BLaER1 (cell line): ENCODE results near the gene SCNN1B.
"Not testable (repeated sequence)": the region's sequence is repeated elsewhere in the genome, so short reads cannot be mapped to it uniquely, and the experiment has no call there.

ENCODE experiments used
- H3K27ac ChIP-seq: shearing (Covaris generic); formaldehyde crosslinking; 2 replicates; pipeline ENCODE4 v1.8.1; 2022
- H3K27me3 ChIP-seq: shearing (Covaris generic); formaldehyde crosslinking; 2 replicates; pipeline ENCODE4 v1.8.1; 2022
- H3K36me3 ChIP-seq: shearing (Covaris generic); formaldehyde crosslinking; 2 replicates; pipeline ENCODE4 v1.8.1; 2022
- H3K4me1 ChIP-seq: shearing (Covaris generic); formaldehyde crosslinking; 2 replicates; pipeline ENCODE4 v1.8.1; 2022
- H3K4me2 ChIP-seq: shearing (Covaris generic); formaldehyde crosslinking; 2 replicates; pipeline ENCODE4 v1.8.1; 2022
- H3K4me3 ChIP-seq: shearing (Covaris generic); formaldehyde crosslinking; 2 replicates; pipeline ENCODE4 v1.8.1; 2022
- H3K9ac ChIP-seq: shearing (Covaris generic); formaldehyde crosslinking; 2 replicates; pipeline ENCODE4 v1.8.1; 2022
- H3K9me3 ChIP-seq: shearing (Covaris generic); formaldehyde crosslinking; 2 replicates; pipeline ENCODE4 v1.8.1; 2022
- H4K20me1 ChIP-seq: shearing (Covaris generic); formaldehyde crosslinking; 2 replicates; pipeline ENCODE4 v1.8.1; 2022
- Cebpa-rat ChIP-seq: shearing (Covaris generic); IDR thresholded peaks from 2 replicates; pipeline ENCODE4 v1.8.1; 2022

Gene SCNN1B

DNA sequence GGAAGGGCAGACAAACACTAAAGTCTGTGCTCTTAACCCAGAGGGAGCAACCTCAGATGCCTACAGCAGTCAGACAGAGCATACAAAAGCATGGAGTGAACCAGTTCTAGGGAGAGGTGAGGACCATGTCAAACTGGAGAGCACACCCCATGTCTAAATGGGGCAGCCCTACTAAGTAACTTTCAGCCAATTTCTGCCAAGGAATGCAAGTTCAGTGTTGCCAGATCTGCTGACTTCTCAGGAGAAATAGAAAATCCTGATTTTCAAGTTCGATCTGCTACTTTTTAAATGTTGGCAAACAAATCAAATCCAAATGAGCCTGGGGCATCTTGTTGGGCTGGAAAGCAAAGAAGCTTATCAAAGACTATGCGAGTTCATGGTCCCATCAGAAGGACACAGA is 17.5 kb upstream of the SCNN1B start:
- no peaks in the 10 kb centered on the region for H3K9me3 ChIP-seq
- no peaks in the 10 kb centered on the region for H3K36me3 ChIP-seq
- no peak overlapping the region for H3K4me2 ChIP-seq
- no peaks in the 10 kb centered on the region for H4K20me1 ChIP-seq
- TF ChIP-seq Cebpa-rat = no peak
- no peak overlapping the region for H3K4me3 ChIP-seq
- no peaks in the 10 kb centered on the region for H3K27me3 ChIP-seq
- no peak overlapping the region for H3K9ac ChIP-seq
- no peak overlapping the region for H3K27ac ChIP-seq
- peaks cover 12% of the 10 kb centered on the region for H3K4me1 ChIP-seq

DNA sequence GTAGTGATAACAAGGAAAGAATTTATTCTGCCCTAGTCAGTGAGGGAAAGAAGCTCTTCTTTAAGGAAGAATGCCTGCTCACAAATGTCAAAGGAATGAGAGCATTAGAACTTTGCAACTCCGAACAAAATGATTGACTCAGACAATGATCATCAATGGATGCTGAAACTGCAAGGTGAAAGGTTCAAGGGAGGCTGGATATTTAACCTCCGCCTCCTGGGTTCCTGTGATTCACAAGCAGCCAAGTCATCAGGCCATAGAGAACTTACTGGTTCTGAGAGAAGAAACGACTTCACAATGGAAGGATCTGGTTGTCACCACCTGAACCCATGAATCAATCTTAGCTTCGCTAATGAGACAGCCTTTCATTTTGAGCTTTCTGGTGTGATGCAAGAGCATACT is 16.0 kb upstream of the SCNN1B start:
- H3K9me3 ChIP-seq = no peaks in the 10 kb centered on the region
- H3K27me3 ChIP-seq = no peaks in the 10 kb centered on the region
- no peaks in the 10 kb centered on the region; the same call in 1 of the 2 replicates for H3K4me1 ChIP-seq
- no peak overlapping the region for H3K4me2 ChIP-seq
- no peak overlapping the region for H3K4me3 ChIP-seq
- TF ChIP-seq Cebpa-rat = no peak
- H3K36me3 ChIP-seq = no peaks in the 10 kb centered on the region
- H3K9ac ChIP-seq = no peak overlapping the region
- H3K27ac ChIP-seq = no peak overlapping the region
- no peaks in the 10 kb centered on the region for H4K20me1 ChIP-seq

DNA sequence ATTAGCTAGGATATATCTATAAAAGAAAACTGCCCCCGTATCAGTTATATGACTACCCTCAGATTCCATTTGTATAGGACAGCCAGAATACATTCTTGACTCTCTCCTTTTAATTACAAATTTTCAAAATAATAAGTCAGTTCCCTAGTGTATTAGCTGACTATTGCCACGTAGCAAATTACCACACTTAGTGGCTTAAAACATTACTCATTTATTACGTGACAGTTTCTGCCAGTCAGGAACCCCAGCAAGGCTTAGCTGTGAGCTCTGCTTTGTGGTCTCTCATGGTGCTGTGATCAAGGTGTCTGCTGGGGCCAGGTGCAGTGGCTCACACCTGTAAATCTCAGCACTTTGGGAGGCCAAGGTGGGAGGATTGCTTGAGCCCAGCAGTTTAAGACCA is 13.9 kb upstream of the SCNN1B start:
- no peaks in the 10 kb centered on the region for H4K20me1 ChIP-seq
- H3K27me3 ChIP-seq = no peaks in the 10 kb centered on the region
- no peak for TF ChIP-seq Cebpa-rat
- no peak overlapping the region for H3K27ac ChIP-seq
- H3K4me3 ChIP-seq = no peak overlapping the region
- H3K36me3 ChIP-seq = no peaks in the 10 kb centered on the region
- no peaks in the 10 kb centered on the region for H3K9me3 ChIP-seq
- no peak overlapping the region for H3K4me2 ChIP-seq
- no peak overlapping the region for H3K9ac ChIP-seq
- no peaks in the 10 kb centered on the region; the same call in 1 of the 2 replicates for H3K4me1 ChIP-seq

DNA sequence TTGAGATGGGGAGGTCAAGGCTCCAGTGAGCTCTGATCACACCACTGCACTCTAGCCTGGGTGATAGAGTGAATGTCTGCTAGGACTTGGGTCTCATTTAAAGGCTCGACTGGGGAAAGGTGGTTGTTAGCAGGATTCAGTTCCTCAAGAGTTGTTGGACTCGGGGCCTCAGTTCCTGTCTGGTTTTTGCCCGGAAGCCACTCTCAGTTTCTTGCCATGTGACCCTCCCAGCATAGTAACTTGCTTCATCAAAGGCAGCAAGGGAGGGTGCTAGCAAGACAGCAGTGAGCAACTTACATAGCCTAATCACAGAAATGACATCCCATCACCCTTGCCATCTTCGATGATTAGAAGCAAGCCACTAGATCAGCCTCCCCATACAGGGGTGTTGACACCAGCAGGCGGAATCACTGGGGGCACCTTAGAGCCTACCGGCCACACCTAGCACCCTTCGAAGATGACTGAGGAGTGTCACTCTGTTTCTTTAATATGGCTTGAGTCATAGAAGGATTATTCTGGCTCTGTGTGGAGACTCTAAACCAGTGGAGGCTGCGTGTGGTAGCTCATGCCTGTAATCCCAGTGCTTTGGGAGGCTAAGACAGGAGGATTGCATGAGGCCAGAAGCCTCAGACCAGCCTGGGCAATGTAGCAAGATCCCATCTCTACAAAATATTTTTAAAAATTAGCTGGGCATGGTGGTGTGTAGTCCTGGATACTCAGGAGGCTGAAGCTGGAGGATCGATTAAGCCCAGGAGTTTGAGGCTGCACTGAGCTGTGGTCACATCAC is 13.2 kb upstream of the SCNN1B start:
- Histone ChIP-seq H4K20me1 (no peaks in the 10 kb centered on the region), H3K4me2 (no peak overlapping the region), H3K4me3 (no peak overlapping the region), H3K9me3 (no peaks in the 10 kb centered on the region), H3K27me3 (no peaks in the 10 kb centered on the region), H3K36me3 (no peaks in the 10 kb centered on the region), H3K4me1 (no peaks in the 10 kb centered on the region; the same call in 1 of the 2 replicates), H3K27ac (no peak overlapping the region), H3K9ac (no peak overlapping the region)
- no peak for TF ChIP-seq Cebpa-rat

DNA sequence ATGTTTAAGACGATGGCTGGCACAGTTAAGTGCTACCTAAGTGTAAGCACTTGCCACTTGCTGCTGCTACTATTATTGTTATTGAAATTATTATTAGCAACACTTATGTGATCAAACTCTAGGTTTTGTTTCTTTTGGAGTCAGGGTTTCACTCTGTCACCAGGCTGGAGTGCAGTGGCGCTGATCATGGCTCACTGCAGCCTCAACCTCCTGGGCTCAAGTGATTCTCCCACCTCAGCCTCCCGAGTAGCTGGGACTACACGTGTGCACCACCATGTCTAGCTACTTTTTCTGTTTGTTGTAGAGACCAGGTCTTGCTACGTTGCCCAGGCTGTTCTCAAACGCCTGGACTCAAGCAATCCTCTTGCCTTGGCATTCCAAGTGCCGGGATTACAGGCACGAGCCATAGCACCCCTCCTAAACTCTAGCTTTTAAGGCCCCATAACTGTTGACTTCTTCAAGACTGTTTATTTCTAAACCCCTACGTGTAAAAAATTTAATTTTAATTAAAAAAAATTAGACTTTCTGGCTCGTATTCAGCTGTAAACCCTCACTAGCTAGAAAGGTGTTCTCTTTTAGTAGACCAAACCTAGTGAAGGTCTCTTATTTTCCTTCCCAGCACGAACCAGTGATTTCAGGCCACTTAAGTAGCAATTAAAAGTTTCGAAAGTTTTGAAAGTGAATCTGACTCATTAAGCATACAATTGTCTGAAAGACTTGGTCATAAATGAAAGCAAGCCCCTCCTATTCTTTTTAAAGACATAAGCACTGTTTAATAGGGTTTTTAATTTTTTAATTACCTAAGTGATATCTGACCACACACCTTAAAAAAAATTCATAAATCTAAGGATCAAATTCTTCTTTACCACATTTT is 11.7 kb upstream of the SCNN1B start:
- H3K27me3 ChIP-seq = no peaks in the 10 kb centered on the region
- H4K20me1 ChIP-seq = no peaks in the 10 kb centered on the region
- no peaks in the 10 kb centered on the region for H3K9me3 ChIP-seq
- H3K4me1 ChIP-seq = no peaks in the 10 kb centered on the region; the same call in 1 of the 2 replicates
- no peak overlapping the region for H3K4me2 ChIP-seq
- H3K9ac ChIP-seq = no peak overlapping the region
- no peak overlapping the region for H3K4me3 ChIP-seq
- H3K27ac ChIP-seq = no peak overlapping the region
- H3K36me3 ChIP-seq = no peaks in the 10 kb centered on the region
- no peak for TF ChIP-seq Cebpa-rat

DNA sequence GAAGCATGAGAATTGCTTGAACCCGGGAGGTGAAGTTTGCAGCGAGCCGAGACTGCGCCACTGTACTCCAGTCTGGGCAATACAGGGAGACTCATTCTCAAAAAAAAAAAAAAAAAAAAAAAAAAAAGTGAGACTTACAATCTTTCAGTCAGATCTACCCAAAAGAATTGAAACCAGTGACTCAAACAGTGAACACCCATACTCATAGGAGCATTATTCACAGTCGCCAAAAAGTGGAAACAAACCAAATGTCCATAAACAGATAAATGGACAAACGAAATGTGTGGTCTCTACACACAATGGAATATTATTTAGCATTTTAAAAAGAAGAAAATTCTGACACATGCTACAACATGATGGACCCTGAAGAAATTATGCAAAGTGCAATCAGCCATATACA is 9.1 kb upstream of the SCNN1B start:
- TF ChIP-seq Cebpa-rat = no peak
- no peak overlapping the region for H3K4me3 ChIP-seq

DNA sequence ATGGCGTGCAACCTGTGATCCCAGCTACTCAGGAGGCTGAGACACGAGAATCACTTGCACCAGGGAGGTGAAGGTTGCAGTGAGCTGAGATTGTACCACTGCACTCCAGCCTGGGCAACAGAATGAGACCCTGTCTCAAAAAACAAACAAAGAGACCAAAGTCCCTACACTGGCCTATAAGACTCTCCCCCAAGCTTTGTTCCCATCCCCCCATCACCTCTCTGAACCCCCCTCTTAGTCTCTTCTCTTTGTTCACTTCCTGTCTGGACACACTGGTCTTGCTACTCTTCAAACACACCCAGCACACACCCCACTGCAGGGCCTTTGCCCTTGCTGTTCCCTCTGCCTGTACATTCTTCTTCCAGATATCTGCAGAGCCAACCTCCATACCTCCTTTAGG is 7.8 kb upstream of the SCNN1B start:
- no peak overlapping the region for H3K9ac ChIP-seq
- H3K4me2 ChIP-seq = no peak overlapping the region

More for the DNA sequence above, 9.1 kb upstream of the SCNN1B start:
- no peaks in the 10 kb centered on the region for H3K27me3 ChIP-seq
- no peaks in the 10 kb centered on the region; the same call in 1 of the 2 replicates for H3K4me1 ChIP-seq
- H3K9ac ChIP-seq = no peak overlapping the region
- no peaks in the 10 kb centered on the region for H3K36me3 ChIP-seq
- H3K9me3 ChIP-seq = no peaks in the 10 kb centered on the region
- H4K20me1 ChIP-seq = no peaks in the 10 kb centered on the region
- H3K4me2 ChIP-seq = no peak overlapping the region
- no peak overlapping the region for H3K27ac ChIP-seq

DNA sequence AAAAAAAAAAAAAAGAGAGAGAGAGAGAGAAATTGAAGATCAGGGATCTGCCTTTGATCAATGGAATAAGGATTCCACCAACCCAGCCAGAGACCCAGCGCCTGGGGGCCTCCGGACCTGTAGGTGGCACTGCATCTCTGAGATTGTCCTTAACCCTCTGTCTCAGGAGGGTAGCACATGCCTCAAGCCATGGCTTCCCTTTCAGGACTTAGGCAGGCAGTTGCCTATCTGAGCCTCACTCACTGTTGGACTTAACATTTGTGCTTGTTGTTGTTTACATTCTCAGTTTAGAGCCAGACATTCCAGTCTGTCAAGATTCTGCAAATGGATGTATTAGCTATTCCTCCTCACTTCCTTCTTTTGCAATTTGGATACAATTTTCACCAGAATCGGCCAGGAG is 5.1 kb upstream of the SCNN1B start:
- H3K4me1 ChIP-seq = no peaks in the 10 kb centered on the region
- H3K4me2 ChIP-seq = no peak overlapping the region
- no peaks in the 10 kb centered on the region for H3K36me3 ChIP-seq
- no peak overlapping the region for H3K4me3 ChIP-seq
- H3K9me3 ChIP-seq = no peaks in the 10 kb centered on the region
- no peak overlapping the region for H3K27ac ChIP-seq
- H3K9ac ChIP-seq = no peak overlapping the region
- H4K20me1 ChIP-seq = no peaks in the 10 kb centered on the region
- TF ChIP-seq Cebpa-rat = no peak
- peaks cover 8% of the 10 kb centered on the region for H3K27me3 ChIP-seq

More for the DNA sequence above, 7.8 kb upstream of the SCNN1B start:
- Histone ChIP-seq H3K4me3 (no peak overlapping the region), H4K20me1 (no peaks in the 10 kb centered on the region), H3K36me3 (no peaks in the 10 kb centered on the region), H3K9me3 (no peaks in the 10 kb centered on the region), H3K4me1 (no peaks in the 10 kb centered on the region), H3K27ac (no peak overlapping the region), H3K27me3 (no peaks in the 10 kb centered on the region)
- no peak for TF ChIP-seq Cebpa-rat

DNA sequence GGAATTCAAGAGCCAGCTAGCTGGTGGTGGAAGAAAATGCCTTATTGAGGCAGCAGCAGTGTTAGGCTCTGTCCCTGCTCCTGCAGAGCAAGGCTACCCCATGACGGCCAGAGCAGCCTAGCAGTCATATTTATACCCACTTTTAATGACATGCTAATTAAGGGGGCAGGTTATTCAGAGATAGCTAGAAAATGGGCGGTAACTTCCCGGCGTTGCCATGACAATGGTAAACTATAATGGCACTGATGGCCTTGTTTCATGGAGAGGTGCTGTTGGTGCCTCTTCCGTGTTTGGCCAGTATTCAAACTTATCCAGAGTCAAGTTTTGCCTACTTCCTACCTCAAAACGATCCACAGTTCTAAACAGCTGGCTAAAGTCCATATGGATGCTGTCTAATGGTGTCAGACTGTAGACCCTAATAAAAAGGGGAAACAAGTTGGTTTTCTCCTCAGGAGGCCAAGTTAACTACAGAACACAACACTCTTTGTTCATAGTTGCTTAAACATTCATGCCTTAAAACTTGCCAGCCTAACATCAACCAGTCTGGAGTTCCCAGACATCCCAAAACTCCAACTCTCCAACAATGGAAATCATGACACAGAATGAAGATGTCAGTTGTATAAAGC is 3.7 kb upstream of the SCNN1B start:
- peaks cover 19% of the 10 kb centered on the region for H3K27me3 ChIP-seq
- H4K20me1 ChIP-seq = no peaks in the 10 kb centered on the region
- no peak for TF ChIP-seq Cebpa-rat
- no peaks in the 10 kb centered on the region for H3K9me3 ChIP-seq
- no peak overlapping the region for H3K4me2 ChIP-seq
- H3K36me3 ChIP-seq = no peaks in the 10 kb centered on the region
- H3K4me3 ChIP-seq = no peak overlapping the region
- H3K4me1 ChIP-seq = no peaks in the 10 kb centered on the region
- H3K27ac ChIP-seq = no peak overlapping the region
- no peak overlapping the region for H3K9ac ChIP-seq

DNA sequence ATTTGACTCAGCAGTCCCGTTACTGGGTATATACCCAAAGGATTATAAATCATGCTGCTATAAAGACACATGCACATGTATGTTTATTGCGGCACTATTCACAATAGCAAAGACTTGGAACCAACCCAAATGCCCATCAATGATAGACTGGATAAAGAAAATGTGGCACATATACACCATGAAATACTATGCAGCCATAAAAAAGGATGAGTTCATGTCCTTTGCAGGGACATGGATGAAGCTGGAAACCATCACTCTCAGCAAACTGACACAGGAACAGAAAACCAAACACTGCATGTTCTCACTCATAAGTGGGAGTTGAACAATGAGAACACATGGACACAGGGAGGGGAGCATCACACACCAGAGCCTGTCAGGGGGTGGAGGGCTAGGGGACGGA is 2.3 kb upstream of the SCNN1B start:
- H3K4me3 ChIP-seq, H3K36me3 ChIP-seq, H3K4me2 ChIP-seq, H3K4me1 ChIP-seq, H4K20me1 ChIP-seq, H3K9me3 ChIP-seq, H3K27ac ChIP-seq, H3K9ac ChIP-seq: not testable (repeated sequence)
- peaks cover 19% of the 10 kb centered on the region for H3K27me3 ChIP-seq
